GM13977 (cell line): ENCODE results near the gene NET1.

Source experiments
- DNase-seq: peaks from one replicate; pipeline ENCODE4 v3.0.0; 2012; ENCODE audit warnings: low spot score
- CTCF ChIP-seq: IDR thresholded peaks from 2 replicates; pipeline ENCODE4 v1.5.1; 2012; ENCODE audit warnings: mild to moderate bottlenecking, control low read depth; ENCODE audit not compliant: insufficient read depth; ENCODE audit errors: extremely low read depth, missing control alignments
- in situ Hi-C: fragments of 300-500 bp; cut with MboI; formaldehyde crosslinking; loops from one replicate; pipeline ENCODE4 v1.12.0; 2022; ENCODE audit warnings: low sequenced_read_pairs, low pct_unique_long_range_greater_than_20kb, mixed read lengths, inconsistent platforms; ENCODE audit not compliant: unreplicated experiment

NET1 gene

DNA sequence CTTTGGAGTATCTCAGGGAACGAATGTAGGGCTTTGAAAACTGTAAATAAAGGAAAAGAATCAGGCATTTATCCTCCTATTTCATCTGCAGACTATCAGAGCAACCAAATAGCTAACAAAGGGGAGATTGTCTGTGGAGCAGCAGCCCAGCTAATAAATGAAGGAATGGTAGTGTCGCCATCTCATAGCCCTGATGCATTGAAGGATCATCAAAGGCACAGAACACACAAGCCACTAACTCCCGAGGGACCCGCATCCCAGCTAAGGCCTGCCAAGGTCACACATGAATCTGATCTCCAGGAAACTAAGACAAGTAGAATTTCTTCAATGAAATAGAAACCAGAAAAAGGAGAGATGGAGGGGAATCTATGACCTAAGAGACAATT is 48.8 kb downstream of the NET1 start:
- TF ChIP-seq CTCF, result no peak

DNA sequence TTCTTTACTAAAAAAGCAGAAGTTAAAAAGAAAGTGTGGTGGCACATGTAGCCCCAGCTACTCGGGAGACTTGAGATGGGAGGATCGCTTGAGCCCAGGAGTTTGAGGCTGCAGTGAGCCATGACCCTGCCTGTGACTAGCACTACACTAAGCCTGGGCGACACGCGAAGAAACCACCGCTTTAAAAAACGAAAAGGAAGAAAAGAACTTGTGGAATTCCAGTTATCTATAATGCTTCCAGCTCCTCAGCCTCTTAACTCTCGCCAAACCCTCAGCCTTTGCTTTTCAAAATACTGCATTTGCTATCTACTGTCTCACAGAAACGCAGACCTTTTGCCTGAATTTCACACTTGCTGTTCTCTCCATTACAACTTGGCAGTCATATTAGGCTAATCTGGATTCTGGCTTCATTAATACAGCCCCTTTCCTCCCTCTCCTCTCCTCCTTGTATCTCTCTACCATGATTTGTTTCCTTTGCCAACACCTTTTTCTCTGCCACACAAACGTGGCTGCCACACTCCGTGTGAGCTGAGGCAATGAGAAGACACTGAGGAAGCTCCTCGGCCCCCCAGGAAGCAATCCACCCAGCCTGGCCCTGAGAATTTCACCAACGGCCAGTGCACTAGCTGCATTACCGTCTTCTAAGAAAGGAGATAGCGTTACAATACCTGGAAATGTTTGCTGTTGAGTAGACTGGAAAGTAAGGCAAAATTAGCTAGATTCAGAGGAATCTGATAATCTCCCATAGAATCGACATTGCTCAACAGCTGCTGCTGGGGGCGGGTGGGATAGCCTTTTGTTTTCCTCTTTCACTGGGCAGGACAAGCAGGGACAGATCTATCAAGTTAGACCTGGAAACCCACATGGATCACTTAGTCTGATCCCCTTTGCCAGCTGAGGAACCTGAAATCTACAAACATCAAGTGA is 49.8 kb downstream of the NET1 start:
- in situ Hi-C loops, result no loop called here
- DNase-seq, result no peak
- no peak for TF ChIP-seq CTCF

More for the DNA sequence above, 48.8 kb downstream of the NET1 start:
- in situ Hi-C loops, result no loop called here
- DNase-seq, result no peak

DNA sequence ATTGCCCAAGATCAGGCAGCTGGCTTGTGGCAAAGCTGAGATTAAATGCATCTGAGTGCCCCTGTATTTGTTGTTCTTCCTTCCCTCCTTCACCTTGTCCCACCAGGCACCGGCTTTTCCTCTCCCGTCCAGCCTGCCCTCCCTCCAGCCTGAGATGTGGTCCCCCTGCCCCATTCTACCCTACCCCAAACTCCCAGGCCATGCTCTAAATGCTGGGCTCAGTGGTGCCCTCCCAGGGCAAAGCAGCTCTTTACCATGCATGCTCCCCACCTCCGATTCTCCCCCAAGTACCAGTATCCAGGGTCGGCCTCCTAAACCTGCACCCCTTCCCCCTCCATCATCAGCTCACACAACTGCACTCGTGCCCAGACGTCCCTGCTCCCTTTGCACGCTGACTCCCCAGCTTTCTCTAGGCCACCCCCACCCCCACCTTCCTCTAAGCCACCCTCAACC is 50.5 kb downstream of the NET1 start:
- no peak for TF ChIP-seq CTCF
- in situ Hi-C loops, result no loop called here
- DNase-seq, result no peak

DNA sequence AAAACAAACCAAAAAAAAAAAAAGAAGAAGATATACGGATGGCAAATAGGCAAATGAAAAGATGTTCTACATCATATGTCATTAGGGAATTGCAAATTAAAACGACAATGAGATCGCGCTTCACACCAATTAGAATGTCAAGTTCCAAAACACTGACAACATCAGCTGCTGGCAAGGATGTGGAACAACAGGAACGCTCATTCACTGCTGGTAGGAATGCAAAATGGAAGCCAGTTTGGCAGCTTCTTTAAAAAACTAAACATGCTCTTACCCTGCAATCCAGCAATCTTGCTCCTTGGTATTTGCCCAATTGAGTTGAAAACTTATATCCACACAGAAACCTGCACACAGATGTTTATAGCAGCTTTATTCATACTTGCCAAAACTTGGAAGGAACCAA is 52.2 kb downstream of the NET1 start:
- DNase-seq, result no peak
- in situ Hi-C loops, result no loop called here
- TF ChIP-seq CTCF, result no peak

DNA sequence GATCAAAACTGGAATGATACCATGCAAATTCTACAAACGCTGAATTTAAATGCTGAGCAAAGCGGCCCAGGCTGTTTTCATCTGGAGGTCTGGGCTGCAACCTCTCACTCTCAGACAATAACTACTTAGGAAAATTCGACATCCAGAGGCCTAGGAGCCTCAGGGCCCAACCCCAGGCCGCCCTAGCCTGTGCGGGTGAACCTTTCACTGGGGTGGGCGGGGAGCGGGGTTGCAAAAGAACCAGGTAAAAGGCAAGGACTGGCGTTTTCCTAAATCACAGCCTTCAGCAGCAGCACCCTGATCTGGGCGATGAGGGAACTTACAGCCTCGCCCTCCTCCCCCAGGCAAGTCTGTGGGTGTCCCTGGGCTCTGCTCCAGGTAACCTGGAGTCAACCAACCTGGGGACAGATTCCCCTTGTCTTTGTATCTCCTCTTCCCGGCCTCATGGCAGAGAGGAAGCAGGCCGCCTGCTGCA is 53.7 kb downstream of the NET1 start:
- no peak for DNase-seq
- in situ Hi-C loops, result no loop called here
- no peak for TF ChIP-seq CTCF

- in situ Hi-C loops, result no loop called here
- DNase-seq, result no peak
- no peak for TF ChIP-seq CTCF
These were observed 54.3 kb downstream of the NET1 start for GRCh38 chr10:5466451-5467206.
